Ishikawa (cell line): ENCODE measurements around the gene CELF2.

Experiments
- RAD21 ChIP-seq: IDR thresholded peaks from 2 replicates; pipeline ENCODE4 v1.6.1; 2012; ENCODE audit warnings: low read depth
- REST ChIP-seq: IDR thresholded peaks from 2 replicates; pipeline ENCODE4 v1.6.1; 2012; ENCODE audit warnings: low read depth, mild to moderate bottlenecking

- TF ChIP-seq RAD21 (no peak), REST (no peak)
Measured at GRCh38 chr10:11344550-11344949, 326.9 kb downstream of the CELF2 start.
